Stimulated activated CD4-positive, alpha-beta T cell treated with anti-CD3 and anti-CD28 coated beads, Interleukin-4, amount 100 ng/mL, for 48 hours (primary cell): ENCODE data around the gene POLR2A.
"Not testable (repeated sequence)": the region's sequence is repeated elsewhere in the genome, so short reads cannot be mapped to it uniquely, and the experiment has no call there.

Experiments used
- DNase-seq, 2 donors: peaks; one replicate each; pipeline ENCODE4 v3.0.0-alpha.2; 2020; ENCODE audit warnings: low read depth in 2 of 2

The POLR2A gene

DNA sequence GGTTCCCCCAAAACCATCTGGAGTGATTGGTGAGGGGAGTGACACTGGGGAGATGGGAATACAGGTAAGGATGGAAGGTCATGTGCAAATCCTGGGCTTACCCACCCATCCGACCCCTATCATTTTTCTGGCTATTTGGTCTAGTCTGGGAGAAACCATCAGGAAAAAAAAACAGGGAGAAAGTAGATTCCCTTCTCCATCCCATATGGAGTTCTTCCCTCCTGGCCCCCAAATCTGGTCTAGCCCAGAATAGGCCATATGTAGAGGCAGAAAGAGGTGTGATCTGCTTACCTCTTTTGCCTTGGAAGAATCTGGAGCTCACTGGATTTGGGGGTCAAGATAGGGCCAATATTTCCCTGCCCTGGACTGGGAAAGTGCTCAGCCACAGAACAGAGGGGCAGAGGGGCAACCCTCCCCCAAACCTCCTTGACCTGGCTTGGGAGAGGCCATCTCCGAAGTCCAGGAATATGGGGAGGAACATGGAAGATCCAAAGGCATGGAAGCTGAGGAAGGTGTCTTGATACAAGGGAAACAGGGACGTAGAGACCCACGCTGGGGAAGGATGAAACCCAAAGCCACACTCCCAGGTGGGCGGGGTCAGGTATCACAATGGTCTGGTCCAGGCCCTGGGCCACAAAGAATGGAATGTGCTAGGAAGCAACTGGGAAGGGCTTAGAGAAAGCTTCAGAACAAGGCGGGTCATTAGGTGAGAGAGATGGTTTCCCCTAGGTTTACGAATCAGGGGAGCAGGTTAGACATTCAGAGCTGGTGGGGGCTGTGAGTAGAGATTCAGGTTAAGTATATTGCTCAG lies 23.1 kb upstream of the POLR2A start:
- DNase-seq, result no peak

DNA sequence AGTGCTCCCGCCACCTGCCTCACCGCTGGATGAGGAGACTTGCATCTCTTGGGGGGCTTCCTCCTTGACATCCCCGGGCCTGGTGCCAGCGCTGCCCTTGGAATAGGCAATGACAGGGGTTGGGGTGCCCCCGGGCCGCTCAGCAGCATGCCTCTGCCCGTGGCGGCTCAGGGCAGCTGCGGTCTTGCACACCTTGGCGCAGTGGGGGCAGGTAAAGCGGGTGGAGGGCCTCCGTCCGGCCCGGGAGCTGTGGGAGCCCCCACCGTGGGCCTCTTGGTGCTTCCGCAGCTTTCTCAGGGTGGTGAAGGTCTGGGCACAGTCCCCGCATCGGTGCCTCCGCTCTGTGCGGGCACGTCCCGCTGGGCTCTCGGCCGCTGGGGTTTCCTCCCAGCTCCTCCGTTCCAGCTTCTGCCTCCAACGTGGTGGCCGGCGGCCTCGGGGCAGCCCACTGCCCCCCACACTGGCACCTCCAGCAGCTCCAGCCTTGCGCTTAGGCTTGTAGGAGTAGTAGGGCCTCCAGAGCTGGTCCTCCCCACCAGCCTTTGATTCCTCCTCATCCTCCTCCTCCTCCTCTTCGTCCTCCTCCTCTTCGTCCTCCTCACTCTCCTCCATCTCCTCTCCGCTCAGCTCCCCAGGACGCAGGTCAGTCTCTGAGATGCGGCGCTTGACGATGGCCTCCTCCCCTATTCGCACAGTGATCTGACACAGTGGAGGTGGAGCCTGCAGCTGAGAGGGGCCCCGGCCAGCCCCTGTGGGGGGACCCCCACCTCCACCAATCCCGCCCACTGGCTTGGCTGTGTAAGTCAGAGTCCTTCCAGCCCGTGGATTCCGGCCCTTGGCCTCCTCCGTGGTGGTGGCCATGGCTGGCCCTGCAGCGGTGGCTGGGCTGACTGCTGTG lies 21.4 kb upstream of the POLR2A start:
- no peak for DNase-seq

DNA sequence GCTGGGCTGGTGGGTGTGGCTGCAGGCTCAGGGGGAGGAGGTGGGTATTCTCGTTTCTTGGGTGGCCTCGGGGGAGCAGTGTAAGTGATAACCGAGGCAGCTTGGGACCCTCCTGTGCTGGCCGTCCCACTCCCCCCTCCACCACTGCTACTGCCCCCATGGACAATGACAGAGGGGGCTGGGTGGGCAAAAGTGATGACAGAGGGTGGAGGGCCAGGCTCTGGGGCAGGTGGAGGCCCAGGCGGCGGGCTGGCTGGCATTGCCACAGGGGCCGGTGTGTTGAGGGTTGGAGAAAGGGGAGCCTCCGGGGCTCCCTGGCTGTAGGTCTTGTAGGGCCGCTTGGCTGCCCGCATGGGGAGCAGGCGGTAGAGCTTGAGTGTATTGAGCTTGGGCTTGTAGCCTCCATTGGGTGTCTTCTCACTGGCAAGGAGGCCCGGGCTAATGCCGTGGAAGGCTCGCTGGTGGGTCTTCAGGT lies 20.8 kb upstream of the POLR2A start:
- no peak for DNase-seq

DNA sequence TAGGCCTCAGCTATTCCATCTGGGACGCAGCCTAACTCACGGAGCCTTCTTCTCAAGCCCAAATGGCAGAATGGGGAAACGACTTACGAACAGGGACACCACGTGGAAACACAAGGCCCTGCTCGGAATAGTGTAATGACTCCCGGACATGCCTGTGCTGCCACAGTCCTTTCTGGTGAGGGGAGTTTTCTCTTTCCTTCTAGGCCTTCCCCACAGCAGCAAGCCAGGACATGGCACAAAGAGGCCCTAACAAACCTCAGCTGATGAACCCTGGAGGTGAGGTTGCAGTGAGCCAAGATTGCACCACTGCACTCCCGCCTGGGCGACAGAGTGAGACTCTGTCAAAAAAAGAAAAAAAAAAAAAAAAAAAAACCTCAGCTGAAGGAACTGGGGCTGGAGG lies 20.1 kb upstream of the POLR2A start:
- no peak for DNase-seq

DNA sequence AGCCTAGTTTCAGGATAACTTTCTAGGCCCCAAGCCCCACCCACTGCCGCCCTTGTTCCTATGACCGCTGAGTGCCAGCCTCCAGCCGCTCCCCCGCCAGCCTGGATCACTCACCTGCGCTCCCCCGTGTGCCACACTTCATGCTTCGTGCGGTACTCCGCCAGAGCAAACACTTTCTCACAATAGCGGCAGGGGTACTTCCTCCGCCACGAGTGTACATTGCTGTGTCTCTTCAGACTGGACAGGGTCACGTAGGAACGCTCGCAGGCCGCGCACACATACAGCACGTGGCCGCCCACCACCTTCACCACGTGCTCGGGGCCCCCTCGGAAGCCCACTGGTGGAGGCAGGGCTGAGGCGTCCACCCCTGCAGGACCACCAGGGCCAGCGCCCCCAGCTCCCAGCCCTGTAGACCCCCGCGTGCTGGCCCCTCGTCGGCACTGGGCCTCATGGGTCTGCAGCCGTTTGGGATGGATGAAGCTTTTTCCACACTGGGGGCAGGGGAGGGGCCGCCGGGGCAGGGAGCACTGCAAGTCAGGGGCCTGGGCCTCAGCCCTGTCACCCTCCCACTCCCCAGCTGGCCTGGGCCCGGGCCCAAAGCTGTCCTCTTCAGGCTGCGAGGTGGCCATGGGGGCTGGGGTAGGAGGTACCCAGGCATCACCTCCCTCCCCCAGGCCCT lies 18.4 kb upstream of the POLR2A start:
- no peak for DNase-seq

DNA sequence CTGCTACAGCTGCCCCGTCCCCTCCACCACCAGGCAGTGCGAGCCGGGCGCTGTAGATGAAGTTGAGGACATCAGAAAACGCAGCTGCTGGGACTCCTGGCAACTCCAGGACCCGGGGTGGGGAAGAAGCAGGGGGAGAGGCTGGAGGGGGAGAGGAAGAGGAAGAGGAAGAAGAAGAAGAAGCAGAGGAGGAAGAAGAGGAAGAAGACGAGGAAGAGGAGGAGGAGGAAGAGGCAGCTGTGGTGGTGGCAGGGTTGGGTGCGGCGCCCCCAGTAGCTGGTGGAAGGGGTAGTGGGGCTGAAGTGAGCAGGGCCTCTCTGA lies 17.9 kb upstream of the POLR2A start:
- no peak for DNase-seq

DNA sequence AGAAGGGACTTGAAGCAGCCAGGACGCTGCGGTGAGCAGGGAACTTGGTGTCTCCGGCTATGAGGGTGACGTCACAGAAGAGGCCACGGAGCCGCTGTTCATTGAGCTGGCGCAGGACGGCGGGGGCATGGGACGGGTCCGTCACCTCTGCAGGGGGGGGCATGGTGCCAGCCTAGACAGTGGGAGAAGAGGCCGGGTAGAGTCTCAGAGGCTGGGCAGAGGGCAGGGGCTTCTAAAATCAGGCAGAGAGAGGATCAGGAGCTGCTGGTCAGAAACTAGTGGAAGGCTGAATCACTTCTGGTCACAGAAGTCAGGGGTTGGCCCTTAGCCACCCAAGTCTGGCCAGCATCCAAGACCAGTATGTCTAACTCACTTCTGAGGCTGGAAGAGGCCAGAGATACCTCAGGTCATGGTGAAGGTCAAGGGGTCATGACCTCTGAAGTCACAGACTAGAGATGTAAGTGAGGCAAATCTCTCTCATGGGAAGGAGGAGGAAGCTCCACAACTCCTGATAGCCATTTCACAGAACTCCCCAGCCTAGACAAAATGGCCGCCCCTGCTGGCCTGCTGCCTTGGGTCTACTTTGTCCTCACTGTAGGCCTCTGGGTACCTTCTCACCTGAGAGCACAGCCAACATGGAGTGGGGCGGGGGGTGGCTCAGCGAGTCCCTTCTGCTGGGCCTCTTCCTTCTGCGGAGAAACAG lies 17.4 kb upstream of the POLR2A start:
- DNase-seq, result no peak

DNA sequence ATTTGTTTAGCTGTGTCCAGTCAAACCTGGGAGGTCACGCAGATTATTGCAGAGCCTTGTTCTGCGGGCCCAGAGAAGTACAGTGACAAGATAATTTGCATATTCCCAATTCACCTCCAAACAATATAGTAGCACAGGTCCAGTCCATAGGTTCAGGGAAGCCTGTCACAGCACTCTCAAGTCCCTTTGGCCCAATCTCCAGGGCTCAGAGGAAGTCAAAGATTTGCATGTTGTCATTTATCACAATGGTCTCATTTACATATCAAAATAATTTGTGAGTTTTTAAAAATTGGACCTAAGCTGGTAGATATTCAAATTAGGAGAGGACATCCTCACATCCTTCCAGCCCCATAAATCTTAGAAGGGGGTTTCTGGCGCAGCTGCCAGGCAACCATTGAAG lies 16.7 kb upstream of the POLR2A start:
- no peak for DNase-seq

DNA sequence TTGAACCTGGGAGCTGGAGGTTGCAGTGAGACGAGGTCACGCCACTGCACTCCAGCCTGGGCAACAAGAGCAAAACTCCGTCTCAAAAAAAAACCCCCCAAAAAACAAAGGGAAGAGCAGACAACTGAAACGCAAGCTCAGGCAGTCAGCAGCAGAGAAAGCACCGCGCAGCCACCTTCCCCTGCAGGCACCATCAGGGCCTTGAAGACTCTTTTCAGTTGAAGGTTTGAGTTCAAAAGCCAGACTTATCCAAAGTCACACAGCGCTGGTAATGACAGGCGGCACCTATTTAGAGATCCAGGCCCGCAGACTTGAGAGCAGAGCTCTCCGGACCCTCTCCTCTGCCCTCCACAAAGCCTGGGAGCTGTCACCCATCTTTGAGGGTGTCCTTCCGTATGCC lies 15.9 kb upstream of the POLR2A start:
- DNase-seq, result no peak

DNA sequence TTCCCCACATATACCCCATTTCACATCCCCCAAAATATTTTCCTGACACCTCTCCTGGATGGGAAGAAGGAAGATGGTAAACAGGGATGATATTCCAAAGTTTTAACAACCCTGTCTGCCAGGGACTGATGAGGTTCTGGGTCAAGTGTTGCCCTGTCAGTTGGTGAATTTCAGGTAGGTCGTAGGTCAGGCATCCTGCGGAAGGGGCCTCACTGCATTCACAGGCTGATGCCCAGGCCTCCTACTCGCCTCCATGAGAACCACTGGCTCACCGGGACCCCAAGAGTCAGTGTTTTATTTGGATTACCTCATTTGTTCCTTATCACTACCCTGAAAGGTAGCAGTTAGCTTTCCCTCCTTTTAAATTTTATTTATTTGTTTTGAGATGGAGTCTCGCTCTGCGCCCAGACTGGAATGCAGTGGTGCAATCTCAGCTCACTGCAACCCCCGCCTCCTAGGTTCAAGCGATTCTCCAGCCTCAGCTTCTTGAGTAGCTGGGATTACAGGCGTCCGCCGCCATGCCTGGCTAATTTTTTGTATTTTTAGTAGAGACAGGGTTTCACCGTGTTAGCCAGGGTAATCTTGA lies 15.3 kb upstream of the POLR2A start:
- DNase-seq, result no peak

DNA sequence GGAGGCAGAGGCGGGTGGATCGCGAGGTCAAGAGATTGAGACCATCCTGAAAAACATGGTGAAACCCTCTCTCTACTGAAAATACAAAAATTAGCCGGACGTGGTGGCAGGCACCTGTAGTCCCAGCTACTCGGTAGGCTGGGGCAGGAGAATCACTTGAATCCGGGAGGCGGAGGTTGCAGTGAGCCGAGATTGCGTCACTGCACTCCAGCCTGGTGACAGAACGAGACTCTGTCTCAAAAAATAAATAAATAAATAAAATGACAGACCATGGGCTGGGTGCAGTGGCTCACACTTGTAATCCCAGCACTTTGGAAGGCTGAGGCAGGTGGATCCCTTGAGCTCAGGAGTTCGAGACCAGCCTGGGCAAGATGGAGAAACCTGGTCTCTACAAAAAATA lies 14.3 kb upstream of the POLR2A start:
- DNase-seq, result not testable (repeated sequence)

DNA sequence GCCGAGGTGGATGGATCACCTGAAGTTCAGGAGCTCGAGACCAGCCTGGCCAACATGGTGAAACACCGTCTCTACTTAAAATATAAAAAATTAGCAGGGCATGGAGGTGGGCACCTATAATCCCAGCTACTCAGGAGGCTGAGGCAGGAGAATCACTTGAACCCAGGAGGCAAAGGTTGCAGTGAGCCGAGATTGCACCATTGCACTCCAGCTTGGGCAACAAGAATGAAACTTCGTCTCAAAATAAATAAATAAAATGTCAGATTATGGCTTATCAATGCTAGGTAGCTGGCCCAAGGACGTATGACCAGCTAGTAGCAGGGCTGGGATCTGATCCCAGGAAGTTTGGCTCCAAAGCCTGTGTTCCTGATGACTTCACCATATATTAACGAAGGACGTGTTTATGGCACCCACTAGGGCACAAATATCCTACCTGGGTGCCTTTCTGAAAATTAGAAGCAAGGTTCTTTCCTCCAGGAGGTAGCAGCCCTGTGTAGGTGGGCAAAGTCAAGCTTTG lies 13.7 kb upstream of the POLR2A start:
- DNase-seq, result not testable (repeated sequence)

DNA sequence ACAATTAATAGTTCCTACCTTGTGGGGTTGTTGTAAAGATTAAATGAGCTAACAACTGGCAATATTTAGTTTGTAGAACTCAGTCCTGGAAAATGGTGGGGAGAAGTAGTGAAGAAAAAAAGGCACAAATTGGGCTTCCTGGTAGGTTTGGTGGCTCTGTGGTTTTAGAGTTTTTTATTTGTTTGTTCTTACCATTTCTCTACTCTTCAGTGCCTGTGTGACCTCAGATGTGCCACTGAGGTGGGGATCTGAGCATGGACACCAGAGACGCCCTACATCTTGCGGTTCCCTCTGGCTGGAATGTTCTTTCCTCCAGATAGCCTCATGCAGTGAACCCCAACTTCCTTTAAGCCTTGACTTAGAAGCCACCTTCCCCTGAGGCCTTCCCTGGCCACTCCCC lies 12.4 kb upstream of the POLR2A start:
- DNase-seq, result no peak

DNA sequence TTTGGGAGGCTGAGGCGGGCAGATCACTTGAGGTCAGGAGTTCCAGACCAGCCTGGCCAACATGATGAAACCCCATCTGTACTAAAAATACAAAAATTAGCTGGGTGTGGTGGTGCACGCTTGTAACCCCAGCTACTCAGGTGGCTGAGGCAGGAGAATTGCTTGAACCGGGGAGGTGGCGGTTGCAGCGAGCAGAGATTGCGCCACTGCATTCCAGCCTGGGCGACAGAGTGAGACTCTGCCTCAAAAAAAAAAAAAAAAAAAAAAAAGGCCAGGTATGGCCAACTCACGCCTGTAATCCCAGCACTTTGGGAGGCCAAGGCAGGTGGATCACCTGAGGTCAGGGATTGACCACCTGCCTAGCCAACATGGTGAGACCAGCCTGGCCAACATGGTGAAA lies 9.4 kb upstream of the POLR2A start:
- DNase-seq, result not testable (repeated sequence)

DNA sequence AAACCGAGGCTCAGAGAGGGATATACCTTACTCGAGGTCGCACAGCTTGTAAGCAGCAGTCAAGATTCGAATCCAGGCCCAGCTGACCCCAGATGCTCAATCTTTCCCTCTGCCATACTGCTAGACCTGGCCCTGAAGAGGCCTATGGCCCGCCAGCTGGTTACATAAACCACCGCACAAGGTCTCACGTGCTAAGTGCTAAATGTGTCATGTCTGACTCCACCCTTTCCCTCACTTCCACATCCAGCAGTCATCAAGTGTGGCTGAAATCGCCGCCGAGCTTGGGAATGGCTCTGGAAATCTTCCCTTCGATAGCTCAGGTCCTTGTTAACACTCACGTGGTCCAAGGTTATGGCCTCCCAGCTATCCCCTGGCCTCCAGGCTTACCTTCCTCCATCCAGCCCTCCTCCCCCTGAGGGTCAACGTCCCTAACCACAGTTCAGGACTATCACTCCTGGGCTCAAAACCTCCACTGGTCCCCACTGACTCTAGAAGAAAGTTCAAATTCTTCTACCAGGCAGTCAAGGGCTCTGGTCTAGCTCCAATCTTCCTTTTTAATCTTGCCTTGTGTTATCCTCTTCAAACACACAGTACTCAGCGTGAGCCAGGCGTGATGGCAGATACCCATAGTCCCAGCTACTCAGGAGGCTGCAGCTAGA lies 8.3 kb upstream of the POLR2A start:
- DNase-seq, result no peak

DNA sequence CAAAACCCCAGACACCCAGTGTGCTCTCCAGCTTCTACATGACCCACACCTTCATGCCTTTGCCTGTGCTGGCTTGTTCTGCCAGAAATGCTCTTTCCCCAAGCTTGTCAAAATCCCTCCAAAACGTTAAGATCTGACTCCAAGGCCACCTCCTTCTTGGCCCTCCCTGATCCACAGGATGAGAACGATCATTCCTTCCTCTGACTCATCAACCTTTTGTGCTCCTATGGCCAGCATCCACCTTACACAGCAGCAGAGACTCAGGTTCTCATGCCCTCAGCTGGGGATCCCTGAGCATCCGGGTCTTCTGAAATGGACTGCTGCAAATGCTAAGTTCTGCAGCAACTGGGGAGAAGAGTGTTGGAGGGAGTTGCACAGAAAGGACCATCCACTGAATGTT lies 7.7 kb upstream of the POLR2A start:
- DNase-seq, result no peak

DNA sequence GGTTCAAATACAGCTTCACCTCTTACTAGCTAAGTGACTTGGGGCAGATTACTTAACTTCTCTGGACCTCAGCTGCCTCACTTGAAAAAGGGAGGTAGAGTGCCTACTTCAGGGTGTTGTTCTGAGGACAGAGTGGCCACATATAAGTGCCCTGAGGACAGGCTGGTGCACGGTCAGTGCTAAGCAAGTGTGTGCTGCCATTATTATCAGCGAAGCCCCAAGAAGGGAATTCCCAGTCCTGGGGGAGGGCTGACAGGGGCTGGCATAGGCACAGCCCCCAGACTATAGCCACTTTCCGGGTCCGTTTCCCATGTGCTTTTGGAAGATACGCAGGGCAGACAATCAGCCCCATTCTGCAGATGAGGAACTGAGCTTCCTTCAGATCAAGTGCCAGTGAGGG lies 7.2 kb upstream of the POLR2A start:
- DNase-seq, result no peak

DNA sequence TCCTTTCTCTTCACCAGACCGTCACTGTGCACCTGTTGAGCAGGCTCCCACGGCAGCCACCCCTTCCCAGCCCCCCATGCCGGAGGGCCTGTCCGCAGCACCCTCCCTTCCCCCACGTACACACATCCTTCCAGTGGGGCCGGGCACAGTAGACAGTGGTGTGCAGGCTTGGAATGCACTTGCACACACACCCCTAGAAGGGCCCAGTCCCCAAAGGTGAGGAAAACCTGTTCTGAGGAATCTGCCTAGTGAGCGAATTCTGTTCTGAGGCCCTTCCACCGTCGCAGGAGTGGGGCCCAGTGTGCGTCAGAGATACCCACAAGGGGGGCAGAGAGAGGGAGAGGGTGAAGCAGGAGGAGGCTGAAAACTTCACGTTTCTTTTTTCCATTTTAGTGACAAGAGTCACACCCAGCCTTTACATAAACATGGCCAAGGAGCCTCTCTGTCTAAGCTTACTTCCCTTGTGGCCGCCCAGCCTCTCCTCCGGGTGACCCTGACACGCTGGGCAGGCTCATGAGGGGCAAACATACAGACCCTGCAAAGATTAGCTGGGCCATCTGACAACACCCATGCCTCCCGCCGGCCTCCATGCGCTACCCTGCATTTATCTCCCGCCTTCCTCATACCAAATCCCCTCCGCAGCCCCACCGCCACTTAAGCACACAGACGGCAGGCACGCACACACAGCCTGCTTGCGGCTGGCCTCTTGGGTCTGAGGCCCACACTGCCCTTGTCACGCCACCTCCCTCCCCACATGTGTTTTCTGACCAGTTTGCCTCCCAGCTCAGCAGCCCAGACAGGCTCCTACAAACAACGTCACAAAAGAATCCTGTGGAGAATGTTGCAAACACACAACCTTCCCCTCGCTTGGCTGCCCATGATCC lies 6.5 kb upstream of the POLR2A start:
- DNase-seq, result no peak
